HG02840 (cell line): ENCODE measurements around the gene TTC14.
A peak's percentile ranks its signal among the peaks of the same experiment; 100 is the strongest.
"Not testable (repeated sequence)": the region's sequence is repeated elsewhere in the genome, so short reads cannot be mapped to it uniquely, and the experiment has no call there.

ENCODE experiments used
- ATAC-seq: cut with Tn5 transposase; IDR thresholded peaks from one replicate; pipeline ENCODE4 v1.9.1; 2021; ENCODE audit warnings: mild to moderate bottlenecking, moderate library complexity, moderate number of reproducible peaks; ENCODE audit not compliant: unreplicated experiment, low FRiP score

The TTC14 gene

DNA sequence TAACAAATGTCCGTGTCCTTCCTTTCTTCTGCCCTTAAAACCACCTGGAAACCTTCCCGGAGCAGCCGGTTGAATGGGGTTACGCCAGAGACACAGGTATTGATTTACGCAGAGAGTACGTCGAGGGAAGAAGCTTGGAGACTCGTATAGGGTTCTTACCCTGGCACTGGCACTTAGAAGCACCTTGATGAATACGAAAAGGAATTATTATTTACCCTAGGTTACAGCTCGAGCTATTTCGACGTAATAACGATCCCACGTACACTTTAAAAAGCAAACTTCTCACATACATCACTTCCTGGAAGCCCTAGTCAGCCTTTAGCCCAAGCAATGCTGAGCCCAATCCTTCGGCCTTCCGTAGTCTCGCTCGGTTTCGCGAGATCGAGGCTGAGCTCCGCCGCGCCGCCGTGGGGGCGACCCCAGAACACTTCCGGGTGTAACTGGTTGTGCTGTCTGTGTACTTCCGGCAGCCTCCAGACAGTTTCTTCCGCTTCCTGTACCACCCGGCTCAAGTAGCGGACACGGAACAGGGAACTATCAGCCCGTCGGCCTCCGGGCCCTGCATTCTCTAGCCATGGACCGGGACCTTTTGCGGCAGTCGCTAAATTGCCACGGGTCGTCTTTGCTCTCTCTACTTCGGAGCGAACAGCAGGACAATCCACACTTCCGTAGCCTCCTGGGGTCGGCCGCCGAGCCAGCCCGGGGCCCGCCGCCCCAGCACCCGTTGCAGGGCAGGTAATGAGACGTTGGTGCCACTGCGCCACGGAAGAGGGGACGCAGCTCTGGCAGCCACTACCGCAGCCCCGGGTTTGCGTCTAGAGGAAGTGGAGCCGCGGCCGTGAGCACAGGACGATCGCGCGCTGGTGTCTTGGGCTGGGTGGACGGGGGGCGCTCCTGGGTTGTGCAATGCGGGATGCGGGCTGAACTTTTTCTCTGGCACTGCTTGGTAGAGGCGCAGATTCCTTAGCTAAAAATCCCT, at the start of gene TTC14:
Gene TTC14, plus strand, starts transcription at position 476 of the 979 bp plus-strand sequence. Its CDS starts 99 bp downstream, at position 575.
- ATAC-seq: peak; percentile 99

GRCh38 chr3:180563406-180563805, 38.6 kb upstream of the TTC14 start:
- ATAC-seq: no peak

DNA sequence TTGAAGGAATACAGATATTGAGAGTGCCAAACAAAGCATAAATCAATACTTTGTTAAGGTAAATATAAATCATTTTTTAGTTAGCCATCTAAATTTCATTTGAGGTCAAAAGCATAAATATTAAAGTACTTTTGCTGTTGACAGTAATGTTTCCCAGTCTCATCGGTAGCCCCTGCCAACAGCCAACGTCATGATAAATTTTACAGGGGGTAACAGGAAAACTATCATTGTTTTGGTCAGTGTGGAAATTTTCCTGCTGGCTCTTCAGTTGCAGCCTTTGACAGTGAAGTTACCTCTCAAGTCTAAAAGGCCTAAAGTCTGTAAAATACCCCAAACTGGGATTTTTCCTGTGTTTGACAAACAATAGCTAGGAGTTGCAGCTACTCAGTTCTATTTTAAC, 37.3 kb upstream of the TTC14 start:
- ATAC-seq: no peak

DNA sequence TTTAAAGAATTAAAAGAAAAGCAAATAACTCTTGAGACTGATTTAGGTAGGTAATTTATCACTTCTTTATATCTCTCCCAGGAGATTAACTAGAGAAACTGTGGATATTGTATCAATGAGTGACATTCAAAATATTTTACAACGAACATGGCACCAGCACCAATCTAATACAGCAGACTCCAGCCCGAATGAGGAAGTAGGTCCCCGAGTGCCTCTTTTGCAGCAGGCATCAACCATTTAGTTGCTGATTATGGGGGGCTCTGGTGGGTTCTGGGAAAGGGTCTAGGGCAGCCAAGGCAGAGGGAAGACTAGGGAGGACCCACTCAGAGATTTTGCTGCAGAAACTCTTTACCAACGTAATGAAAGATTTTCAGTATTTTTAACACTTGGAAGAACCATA, 31.7 kb upstream of the TTC14 start:
- no peak for ATAC-seq

GRCh38 chr3:180571831-180572598, 29.9 kb upstream of the TTC14 start:
- peak; percentile 66 for ATAC-seq

- no peak for ATAC-seq
Observed at GRCh38 chr3:180575571-180575970, 26.4 kb upstream of the TTC14 start.

DNA sequence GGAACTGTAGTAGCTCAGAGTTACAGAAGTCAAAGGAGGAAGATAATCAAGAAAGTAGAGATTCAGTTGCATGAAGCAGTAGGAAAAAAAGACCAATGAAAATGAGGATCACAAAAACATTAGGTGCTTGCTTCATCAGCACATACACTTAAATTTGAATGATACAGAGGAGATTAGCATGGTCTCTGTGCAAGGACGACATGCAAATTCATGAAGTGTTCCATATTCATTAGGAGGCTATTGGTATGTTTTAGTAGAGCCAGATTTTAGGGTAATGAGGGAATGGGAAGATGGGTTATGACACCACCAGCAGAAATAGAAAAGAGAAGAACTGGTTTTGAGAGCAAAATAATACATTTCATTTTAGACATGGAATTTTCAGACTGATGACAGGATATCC, 21.0 kb upstream of the TTC14 start:
- no peak for ATAC-seq

DNA sequence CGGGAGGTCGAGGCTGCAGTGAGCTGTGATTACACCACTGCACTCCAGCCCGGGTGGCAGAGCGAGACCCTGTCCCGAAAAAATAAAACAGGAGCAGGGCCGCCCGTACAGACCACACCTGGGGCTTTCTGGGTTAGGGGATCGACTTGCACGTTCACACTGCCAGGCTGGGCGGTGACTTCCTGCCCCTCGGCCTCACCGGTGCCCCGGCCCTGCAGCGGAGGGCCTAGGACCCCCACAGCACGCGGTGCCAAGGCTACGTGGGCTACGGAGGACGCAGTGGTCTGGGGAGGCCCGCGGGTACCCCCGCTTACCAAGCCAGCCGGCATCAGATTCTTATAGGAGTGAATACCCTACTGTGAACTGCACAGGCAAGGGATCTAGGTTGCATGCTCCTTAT, 11.6 kb upstream of the TTC14 start:
- ATAC-seq: no peak

DNA sequence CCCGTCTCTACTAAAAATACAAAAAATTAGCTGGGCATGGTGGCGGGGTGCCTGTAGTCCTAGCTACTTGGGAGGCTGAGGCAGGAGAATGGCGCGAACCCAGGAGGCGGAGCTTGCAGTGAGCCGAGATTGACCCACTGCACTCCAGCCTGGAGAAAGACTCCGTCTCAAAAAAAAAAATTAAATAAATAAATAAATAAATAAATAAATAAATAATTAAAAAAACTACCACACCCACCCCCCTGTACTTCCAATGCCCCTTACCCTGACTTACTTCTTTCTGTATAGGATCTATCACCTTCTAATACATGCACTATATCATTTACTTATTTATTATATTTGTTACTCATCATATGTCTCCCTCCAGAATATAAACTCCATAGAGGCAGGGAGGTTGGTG, 8.3 kb upstream of the TTC14 start:
- not testable (repeated sequence) for ATAC-seq

DNA sequence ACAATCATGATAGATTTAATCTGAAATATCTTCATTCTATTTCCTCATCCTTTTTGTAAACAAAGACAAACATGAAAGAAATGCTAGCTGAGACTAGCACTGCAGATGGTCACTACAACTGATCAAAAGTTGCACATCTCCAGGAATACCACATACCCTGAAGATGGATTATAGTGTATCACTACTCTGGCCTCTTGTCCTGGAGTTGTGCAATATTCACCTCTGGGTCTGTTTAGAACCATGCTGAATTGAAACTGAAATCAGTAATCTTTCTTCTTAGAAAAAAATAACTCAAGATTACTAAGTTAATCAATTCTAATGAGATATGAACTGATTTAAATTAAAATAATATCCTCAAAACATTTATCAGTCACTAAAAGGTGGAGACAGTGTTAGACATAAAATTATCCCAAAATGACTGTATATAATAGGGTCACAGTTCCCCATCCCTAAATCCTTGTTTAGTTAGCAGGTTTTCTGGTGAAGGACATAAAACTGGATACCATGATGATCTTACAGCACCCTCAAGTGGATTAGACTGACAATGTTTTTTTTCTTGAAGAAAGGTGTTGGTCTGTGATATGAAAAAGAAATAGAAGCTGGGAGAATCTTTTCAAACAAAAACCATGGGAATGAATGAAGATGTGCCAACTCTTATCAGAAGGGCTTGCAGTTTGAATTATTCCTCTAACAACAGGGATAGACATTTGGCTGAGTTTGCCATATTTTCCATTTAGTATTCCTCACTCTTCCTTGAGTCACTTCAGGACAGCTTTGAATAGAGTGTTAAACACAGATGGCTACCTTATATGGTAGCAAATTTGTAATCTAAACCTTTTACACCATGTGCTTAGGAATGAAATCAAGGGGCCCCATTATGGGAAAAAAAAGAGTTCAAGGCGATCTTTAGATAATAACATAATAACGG, 7.1 kb upstream of the TTC14 start:
- ATAC-seq: no peak

DNA sequence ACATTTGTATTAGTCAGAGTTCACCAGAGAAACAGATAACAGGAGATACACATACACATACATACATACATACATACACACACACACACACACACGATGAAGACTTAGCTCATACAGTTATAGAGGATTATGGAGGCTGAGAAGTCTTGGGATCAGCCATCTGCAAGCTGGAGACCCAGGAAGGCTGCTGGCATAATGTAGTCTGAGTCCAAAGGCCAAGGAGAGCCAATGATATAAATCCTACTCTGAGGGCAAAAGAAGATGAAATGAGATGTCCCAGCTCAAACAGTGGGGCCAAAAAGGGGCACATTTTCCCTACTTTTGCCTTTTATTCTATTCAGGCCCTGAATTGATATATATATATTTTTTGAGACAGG, 6.4 kb upstream of the TTC14 start:
- ATAC-seq: no peak

- no peak for ATAC-seq
Observed at GRCh38 chr3:180600473-180600872, 1.5 kb upstream of the TTC14 start.

DNA sequence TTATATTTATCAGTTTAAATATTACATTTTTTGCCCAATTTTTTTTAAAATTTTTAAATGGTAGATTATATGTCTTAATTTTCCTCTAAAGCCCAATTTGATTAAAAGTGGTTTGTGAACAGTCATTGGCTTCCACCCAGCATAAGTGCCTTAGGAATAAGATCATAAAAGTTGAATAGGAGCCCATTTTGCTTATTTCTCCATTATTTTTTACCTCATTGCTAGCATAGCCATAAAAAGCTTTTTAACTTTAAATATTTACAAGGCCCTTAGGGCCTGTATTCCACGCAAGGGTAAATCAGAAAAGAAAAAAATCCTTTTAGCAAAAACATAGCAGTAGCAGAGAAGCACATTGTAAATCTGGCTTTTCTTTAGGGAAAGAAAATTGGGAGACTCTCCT, 9.0 kb downstream of the TTC14 start:
- no peak for ATAC-seq

GRCh38 chr3:180612364-180612763, 10.4 kb downstream of the TTC14 start:
- no peak for ATAC-seq

DNA sequence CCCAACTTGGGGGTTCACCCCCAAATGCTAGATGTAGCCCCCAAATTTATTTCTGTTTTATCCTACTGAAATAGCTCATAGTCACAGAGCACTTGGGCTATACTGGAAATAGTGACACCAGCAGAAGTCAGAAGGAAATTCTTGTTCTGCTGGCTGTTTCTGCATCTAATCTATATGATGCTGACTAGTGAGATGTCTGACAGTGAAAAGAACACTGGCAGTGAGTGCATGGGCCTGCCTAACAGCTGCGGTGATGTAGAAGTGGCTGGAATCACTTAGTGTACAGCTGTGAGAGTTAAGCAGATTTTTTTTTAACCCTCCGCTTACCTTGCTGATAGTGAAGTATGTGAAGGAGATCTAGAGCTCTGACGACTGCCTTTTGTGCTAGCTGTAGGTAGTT, 14.0 kb downstream of the TTC14 start:
- ATAC-seq: no peak

DNA sequence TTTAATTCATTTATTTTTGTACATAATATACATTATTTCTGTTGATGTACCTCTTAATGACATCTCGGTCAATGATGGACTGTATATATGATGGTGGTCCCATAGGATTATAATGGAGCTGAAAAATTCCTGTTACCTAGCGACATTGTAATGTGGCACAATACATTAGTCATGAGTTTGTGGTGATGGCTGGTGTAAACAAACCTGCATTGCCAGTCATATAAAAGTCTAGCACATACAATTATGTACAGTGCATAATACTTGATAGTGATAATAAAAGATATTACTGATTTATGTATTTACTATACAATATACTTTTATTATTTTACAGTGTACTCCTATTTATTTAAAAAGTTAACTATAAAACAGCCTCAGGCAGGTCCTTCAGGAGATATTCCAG, 15.1 kb downstream of the TTC14 start:
- no peak for ATAC-seq

DNA sequence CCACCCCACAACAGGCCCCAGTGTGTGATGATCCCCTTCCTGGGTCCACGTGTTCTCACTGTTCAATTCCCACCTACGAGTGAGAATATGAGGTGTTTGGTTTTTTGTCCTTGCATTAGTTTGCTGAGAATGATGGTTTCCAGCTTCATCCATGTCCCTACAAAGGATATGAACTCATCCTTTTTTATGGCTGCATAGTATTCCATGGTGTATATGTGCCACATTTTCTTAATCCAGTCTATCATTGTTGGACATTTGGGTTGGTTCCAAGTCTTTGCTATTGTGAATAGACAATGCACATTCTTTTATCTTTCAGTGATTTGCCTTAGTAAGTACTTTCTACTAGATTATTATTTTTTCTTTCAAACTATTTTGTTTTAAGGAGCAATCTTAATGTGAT, 16.6 kb downstream of the TTC14 start:
- not testable (repeated sequence) for ATAC-seq

- no peak for ATAC-seq
Observed at GRCh38 chr3:180619723-180620122, 17.8 kb downstream of the TTC14 start.

GRCh38 chr3:180624714-180625113, 22.8 kb downstream of the TTC14 start:
- ATAC-seq: no peak

DNA sequence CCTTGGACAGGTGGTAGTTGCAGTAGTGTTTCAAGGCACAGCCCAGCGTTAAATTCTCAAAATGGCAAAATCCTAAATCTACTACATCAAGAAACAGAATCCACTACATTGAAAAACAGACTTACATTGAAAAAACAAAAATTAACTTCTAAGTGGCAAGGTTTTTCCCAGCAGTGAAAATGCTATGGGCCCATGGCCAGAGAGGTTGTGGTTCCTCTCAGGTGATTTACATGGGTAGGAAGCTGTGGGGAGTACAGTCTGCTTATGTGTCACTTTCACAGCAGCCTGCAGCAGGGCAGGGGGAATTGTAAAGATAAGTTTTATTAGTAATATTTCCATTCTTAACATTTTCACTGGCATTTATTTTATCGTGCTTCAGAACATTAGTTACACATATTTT, 24.9 kb downstream of the TTC14 start:
- peak; percentile 96 for ATAC-seq
